ENCODE data around the gene TFAP2E. TPM values are rescaled to one million over a fixed set of nuclear protein-coding genes. Genes with fewer than 3 reads are reported as not detected.
"Not testable (repeated sequence)": the region's sequence is repeated elsewhere in the genome, so short reads cannot be mapped to it uniquely, and the experiment has no call there.

TFAP2E gene
- total RNA-seq, 4 donors from 2014 or later: 1.4 TPM; not detected in 3

DNA sequence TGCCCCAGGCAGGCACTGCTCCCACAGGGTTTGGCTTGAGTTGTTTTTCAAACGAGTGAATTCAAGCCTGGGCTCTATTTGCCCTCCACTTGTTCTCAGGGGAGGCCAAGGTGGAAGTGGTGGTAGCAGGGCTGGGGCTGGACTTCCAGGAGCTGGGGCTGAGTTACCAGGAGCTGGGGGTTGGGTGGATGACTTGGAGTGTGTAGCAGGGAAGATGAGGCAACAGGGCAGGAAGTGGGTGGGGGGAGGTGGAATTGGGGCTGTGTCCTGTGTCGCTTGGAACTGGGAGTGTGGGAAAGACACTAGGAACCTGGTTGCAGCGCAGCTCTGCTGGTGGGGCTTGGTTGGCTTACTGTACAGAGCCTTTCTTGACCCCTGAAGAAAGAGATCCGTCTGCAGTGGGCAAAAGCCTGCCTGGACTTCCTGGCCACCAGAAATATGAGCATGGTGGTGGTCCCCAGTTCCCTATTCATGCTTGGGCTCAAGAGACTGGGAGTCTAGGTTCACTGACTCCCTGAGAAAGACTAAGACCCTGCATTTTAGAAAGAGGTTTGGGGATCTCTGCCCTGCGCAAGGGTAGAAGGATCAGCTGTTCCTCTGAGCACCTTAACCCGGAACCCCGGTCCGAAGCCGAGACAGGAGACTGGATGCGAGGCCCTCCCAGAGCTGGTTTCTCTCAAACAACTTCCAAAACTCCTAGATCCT, 3.1 kb downstream of the TFAP2E start:
- Histone ChIP-seq H3K4me3 (peak overlapping the region in 3 of 4 donors; percentile 44 to 59 (median 58)), H3K9me3 (no peaks in the 10 kb centered on the region), H3K27ac (no peak overlapping the region), H3K27me3 (no peaks in the 10 kb centered on the region), H3K4me1 (peaks cover 0 to 29% (median 12%) of the 10 kb centered on the region in 4 donors), H3K36me3 (no peaks in the 10 kb centered on the region)
- TF ChIP-seq, protein P1, sequence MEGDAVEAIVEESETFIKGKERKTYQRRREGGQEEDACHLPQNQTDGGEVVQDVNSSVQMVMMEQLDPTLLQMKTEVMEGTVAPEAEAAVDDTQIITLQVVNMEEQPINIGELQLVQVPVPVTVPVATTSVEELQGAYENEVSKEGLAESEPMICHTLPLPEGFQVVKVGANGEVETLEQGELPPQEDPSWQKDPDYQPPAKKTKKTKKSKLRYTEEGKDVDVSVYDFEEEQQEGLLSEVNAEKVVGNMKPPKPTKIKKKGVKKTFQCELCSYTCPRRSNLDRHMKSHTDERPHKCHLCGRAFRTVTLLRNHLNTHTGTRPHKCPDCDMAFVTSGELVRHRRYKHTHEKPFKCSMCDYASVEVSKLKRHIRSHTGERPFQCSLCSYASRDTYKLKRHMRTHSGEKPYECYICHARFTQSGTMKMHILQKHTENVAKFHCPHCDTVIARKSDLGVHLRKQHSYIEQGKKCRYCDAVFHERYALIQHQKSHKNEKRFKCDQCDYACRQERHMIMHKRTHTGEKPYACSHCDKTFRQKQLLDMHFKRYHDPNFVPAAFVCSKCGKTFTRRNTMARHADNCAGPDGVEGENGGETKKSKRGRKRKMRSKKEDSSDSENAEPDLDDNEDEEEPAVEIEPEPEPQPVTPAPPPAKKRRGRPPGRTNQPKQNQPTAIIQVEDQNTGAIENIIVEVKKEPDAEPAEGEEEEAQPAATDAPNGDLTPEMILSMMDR (IDR thresholded peaks at IDR 0.05): no peak
- TF ChIP-seq POLR2A (IDR thresholded peaks at IDR 0.05): no peak
- DNase-seq: no peak

DNA sequence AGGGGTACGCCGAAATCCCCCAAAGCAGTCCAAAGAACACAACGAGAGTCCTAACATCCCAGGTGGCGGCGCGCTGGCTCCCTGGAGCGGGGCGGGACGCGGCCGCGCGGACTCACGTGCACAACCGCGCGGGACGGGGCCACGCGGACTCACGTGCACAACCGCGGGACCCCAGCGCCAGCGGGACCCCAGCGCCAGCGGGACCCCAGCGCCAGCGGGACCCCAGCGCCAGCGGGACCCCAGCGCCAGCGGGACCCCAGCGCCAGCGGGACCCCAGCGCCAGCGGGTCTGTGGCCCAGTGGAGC, 3.6 kb downstream of the TFAP2E start:
- peak overlapping the region in 1 of 4 donors; percentile 62 for H3K27ac ChIP-seq
- not testable (repeated sequence) for H3K9me3 ChIP-seq, H3K27me3 ChIP-seq, H3K36me3 ChIP-seq, DNase-seq
- H3K4me3 ChIP-seq: peak overlapping the region; percentile 43 to 59 (median 51)
- H3K4me1 ChIP-seq: peaks cover 0 to 29% (median 12%) of the 10 kb centered on the region in 4 donors

DNA sequence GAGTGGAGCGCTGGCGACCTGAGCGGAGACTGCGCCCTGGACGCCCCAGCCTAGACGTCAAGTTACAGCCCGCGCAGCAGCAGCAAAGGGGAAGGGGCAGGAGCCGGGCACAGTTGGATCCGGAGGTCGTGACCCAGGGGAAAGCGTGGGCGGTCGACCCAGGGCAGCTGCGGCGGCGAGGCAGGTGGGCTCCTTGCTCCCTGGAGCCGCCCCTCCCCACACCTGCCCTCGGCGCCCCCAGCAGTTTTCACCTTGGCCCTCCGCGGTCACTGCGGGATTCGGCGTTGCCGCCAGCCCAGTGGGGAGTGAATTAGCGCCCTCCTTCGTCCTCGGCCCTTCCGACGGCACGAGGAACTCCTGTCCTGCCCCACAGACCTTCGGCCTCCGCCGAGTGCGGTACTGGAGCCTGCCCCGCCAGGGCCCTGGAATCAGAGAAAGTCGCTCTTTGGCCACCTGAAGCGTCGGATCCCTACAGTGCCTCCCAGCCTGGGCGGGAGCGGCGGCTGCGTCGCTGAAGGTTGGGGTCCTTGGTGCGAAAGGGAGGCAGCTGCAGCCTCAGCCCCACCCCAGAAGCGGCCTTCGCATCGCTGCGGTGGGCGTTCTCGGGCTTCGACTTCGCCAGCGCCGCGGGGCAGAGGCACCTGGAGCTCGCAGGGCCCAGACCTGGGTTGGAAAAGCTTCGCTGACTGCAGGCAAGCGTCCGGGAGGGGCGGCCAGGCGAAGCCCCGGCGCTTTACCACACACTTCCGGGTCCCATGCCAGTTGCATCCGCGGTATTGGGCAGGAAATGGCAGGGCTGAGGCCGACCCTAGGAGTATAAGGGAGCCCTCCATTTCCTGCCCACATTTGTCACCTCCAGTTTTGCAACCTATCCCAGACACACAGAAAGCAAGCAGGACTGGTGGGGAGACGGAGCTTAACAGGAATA, 4.2 kb downstream of the TFAP2E start:
- Histone ChIP-seq H3K27me3 (no peaks in the 10 kb centered on the region), H3K9me3 (no peaks in the 10 kb centered on the region), H3K4me3 (peak overlapping the region; percentile 43 to 59 (median 51)), H3K36me3 (no peaks in the 10 kb centered on the region), H3K27ac (peak overlapping the region in 1 of 4 donors; percentile 62), H3K4me1 (peaks cover 0 to 29% (median 12%) of the 10 kb centered on the region in 4 donors)
- DNase-seq: peak; percentile 63 to 89 (median 83)
- TF ChIP-seq, protein P1 (IDR thresholded peaks at IDR 0.05): no peak
- no peak for TF ChIP-seq POLR2A (IDR thresholded peaks at IDR 0.05)

DNA sequence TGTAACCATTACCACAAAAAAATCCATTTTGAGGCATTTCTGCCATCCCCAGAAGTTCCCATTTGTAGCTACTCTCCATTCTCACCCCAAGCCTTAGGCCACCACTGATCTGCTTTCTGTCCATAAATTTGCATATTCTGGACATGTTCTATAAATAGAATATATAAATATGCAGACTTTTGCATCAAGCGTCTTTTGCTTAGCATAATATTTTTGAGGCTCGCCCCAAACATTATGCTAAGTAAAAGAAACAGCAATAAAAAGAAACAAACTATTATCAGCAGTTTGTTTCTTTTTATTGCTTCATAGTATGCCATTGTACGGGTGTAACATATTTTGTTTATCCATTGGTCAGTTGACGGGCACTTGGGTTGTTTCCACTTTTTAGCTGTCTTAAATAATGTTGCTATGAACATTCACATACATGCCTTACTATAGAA, 7.9 kb downstream of the TFAP2E start:
- no peak for DNase-seq
- no peaks in the 10 kb centered on the region for H3K36me3 ChIP-seq

DNA sequence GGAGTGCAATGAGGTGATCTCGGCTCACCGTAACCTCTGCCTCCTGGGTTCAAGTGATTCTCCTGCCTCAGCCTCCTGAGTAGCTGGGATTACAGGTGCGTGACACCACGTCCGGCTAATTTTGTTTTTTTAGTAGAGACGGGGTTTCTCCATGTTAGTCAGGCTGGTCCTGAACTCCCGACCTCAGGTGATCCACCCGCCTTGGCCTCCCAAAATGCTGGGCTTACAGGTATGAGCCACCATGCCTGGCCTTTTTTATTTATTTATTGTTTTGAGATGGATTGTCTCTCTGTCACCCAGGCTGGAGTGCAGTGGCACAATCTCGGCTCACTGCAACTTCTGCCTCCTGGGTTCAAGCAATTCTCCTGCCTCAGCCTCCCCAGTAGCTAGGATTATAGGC, 8.5 kb downstream of the TFAP2E start:
- not testable (repeated sequence) for H3K27me3 ChIP-seq, H3K4me3 ChIP-seq, H3K36me3 ChIP-seq, H3K9me3 ChIP-seq, DNase-seq, H3K27ac ChIP-seq
- H3K4me1 ChIP-seq: peaks cover 0 to 18% (median 7%) of the 10 kb centered on the region in 4 donors

More for the DNA sequence above, 7.9 kb downstream of the TFAP2E start:
- Histone ChIP-seq H3K27me3 (no peaks in the 10 kb centered on the region), H3K27ac (no peak overlapping the region), H3K4me3 (no peak overlapping the region), H3K9me3 (no peaks in the 10 kb centered on the region), H3K4me1 (peaks cover 0 to 20% (median 9%) of the 10 kb centered on the region in 4 donors)
- no peak for TF ChIP-seq POLR2A (IDR thresholded peaks at IDR 0.05)
- TF ChIP-seq, protein P1 (IDR thresholded peaks at IDR 0.05): no peak

DNA sequence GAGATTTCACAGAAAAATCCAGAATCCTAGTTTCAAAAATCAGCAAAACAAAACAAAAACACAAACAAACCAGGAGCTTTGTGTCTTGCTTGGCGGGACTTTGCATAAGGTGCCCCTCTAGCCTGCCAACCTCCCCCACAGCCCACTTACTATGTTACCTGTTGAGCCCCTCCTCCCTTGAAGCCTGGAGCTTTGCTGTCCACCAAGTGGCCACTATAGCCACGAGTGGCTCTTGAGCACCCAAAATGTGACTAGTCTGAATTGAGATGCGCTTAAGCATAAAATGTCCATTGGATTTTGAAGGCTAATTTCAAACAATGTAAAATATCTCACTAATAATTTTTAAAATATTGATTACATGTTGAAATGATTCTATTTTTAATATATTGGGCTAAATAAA, 12.2 kb downstream of the TFAP2E start:
- Histone ChIP-seq H3K27me3 (no peaks in the 10 kb centered on the region), H3K4me1 (no peaks in the 10 kb centered on the region), H3K9me3 (no peaks in the 10 kb centered on the region), H3K27ac (no peak overlapping the region), H3K4me3 (no peak overlapping the region), H3K36me3 (no peaks in the 10 kb centered on the region)
- DNase-seq: no peak
- TF ChIP-seq, protein P1 (IDR thresholded peaks at IDR 0.05): no peak
- TF ChIP-seq POLR2A (IDR thresholded peaks at IDR 0.05): no peak

DNA sequence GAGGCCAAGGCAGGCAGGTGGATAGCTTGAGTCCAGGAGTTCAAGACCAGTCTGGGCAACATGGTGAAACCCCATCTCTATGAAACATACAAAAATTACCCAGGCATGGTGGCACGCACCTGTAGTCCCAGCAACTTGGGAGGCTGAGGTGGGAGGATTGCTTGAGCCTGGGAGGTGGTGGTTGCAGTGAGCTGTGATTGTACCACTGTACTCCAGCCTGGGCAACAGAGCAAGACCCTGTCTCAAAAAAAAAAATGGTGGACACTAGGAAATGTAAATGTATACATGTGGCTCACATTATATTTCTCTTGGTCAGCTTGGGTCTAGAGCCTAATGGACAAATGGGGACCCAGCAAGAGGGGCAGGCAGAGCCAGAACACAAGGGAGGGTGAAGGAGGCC, 12.7 kb downstream of the TFAP2E start:
- not testable (repeated sequence) for DNase-seq, H3K4me1 ChIP-seq, H3K36me3 ChIP-seq, H3K27ac ChIP-seq, H3K9me3 ChIP-seq, H3K4me3 ChIP-seq, H3K27me3 ChIP-seq
